ENCODE data around the gene ASPSCR1.

ASPSCR1 gene

DNA sequence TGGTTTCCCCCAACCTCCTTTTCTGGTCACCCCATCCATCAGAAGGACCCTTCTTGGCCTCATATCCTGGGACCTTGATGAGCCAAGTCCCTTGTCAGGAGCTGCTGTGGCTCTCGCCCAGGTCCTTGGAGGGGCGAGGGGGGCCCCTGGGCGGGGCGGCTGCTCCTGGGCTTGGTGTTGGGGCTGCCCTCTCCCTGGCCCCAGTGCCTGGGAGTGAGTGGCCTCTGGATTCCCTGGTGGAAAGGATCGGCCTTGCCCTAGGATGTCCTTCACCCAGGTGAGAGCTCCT is 10.2 kb upstream of the ASPSCR1 start:
- no peak for TF ChIP-seq Cebpa-rat (IDR thresholded peaks at IDR 0.05)
- H3K4me1 ChIP-seq: peaks cover 45% of the 10 kb centered on the region
- no peaks in the 10 kb centered on the region for H3K36me3 ChIP-seq
- peak overlapping the region; percentile 82 for H3K27ac ChIP-seq
- H3K9me3 ChIP-seq: no peaks in the 10 kb centered on the region
- H3K4me2 ChIP-seq: peak overlapping the region; percentile 100
- H3K4me3 ChIP-seq: peak overlapping the region; percentile 59
- peaks cover 53% of the 10 kb centered on the region for H3K27me3 ChIP-seq
- peak overlapping the region; percentile 65 for H3K9ac ChIP-seq
- H4K20me1 ChIP-seq: peaks cover 9% of the 10 kb centered on the region

DNA sequence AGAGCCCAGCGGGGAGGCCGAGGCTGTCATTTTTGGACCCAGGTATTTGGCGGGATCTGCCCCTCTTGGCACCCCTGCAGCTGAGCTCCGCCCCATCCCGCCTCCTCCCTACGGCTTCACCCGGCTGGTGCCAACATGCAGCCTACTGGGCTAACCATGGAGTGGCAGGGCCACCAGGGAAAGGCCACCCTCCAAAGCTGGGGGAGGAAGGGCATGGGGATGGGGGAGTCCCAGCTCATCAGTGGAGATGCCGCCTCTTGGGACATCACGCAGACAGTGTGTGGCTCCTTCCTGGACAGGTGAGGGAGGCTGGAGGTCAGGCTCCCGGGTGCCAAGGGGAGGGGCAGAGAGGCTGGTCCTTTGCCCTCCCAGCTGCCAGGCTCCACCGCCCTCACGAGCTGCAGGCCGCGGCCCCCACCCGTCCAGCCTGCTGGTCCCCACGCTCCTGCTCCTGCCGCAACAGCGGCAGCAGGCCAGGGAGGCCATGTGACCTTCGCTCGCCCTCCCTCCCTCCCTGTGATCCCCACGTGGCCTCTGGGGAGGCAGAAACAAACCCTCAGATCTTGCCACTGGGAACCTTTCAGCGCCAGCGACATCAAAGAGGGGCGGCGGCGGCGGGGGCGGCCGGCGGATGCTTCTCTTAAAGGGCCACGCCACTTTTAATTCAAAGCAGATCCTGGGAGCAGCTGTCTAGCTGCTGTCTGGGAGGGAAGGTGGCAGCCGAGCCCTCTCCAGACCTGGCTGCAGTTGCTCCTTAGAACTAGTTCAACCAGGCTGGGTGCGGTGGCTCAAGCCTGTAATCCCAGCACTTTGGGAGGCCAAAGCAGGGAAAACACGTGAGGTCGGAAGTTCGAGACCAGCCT is 9.7 kb upstream of the ASPSCR1 start:
- Histone ChIP-seq H3K4me2 (peak overlapping the region; percentile 100), H3K4me3 (peak overlapping the region; percentile 59), H3K27me3 (peaks cover 47% of the 10 kb centered on the region), H3K36me3 (no peaks in the 10 kb centered on the region), H3K9me3 (peaks cover 3% of the 10 kb centered on the region; the same call in 1 of the 2 replicates), H4K20me1 (peaks cover 4% of the 10 kb centered on the region; the same call in 1 of the 2 replicates), H3K27ac (peak overlapping the region; percentile 82), H3K4me1 (peaks cover 45% of the 10 kb centered on the region), H3K9ac (peak overlapping the region; percentile 65)
- TF ChIP-seq Cebpa-rat (IDR thresholded peaks at IDR 0.05): no peak

DNA sequence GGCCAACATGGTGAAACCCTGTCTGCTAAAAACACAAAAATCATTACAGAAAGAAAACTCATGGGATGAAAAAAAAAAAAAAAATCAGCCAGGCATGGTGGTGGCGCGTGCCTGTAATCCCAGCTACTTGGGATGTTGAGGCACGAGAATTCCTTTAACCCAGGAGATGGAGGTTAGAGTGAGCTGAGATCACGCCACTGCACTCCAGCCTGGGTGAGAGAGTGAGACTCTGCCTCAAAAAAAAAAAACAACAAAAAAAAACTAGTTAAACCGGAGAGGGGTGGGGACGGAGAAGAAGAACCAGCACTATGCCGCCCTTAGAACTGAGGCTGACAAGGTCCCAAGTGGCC is 9.1 kb upstream of the ASPSCR1 start:
- peaks cover 4% of the 10 kb centered on the region; the same call in 1 of the 2 replicates for H4K20me1 ChIP-seq
- no peak for TF ChIP-seq Cebpa-rat (IDR thresholded peaks at IDR 0.05)
- no peak overlapping the region for H3K9ac ChIP-seq
- H3K27me3 ChIP-seq: peaks cover 41% of the 10 kb centered on the region
- H3K4me1 ChIP-seq: peaks cover 45% of the 10 kb centered on the region
- H3K4me3 ChIP-seq: no peak overlapping the region
- H3K4me2 ChIP-seq: peak overlapping the region; percentile 100
- no peaks in the 10 kb centered on the region for H3K36me3 ChIP-seq
- peaks cover 8% of the 10 kb centered on the region for H3K9me3 ChIP-seq
- no peak overlapping the region for H3K27ac ChIP-seq

DNA sequence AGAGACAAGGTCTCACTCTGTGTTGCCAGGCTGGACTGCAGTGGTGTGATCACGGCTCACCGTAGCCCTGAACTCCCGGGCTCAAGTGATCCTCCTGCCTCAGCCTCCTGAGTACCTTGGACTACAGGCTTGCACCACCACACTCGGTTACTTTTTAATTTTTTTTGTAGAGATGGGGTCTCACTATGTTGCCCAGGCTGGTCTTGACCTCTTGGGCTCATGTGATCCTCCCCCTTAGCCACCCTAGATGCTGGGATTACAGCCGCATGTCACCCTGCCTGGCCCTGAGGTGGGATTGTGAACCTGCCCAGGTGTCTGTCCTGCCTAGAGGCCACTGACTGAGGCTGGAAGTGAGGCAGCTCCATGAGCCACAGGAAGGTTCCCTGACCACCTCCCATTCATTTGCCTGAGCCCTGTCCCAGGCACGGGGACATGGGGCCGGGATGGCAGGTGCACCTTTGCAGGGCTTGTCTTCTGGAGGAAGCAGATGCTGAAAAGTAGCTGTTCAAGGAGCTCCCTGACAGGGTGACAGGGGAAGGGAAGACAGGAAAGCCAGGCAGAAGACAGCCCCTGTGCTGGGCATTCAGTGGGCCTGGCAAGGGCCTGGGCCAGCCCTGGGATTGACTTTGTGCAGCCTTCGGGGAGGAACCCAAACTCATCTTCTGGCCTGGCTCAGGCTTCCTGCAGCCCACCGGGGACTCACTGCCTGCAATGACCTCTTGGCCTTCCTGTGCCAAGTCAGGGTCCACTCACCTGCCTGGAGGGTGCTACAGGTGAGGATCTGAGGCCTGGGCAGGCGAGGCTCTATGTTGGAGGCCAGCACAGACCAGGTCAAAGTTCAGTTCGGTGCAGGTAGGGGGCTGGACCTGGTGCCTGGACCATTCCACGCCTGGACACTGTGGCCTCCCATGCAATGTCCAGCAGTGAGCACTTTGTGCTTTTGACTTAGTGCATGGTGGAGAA is 8.3 kb upstream of the ASPSCR1 start:
- Histone ChIP-seq H3K36me3 (no peaks in the 10 kb centered on the region), H4K20me1 (peaks cover 2% of the 10 kb centered on the region; the same call in 1 of the 2 replicates), H3K9me3 (peaks cover 16% of the 10 kb centered on the region), H3K9ac (no peak overlapping the region), H3K4me1 (peaks cover 45% of the 10 kb centered on the region), H3K4me3 (no peak overlapping the region), H3K27ac (no peak overlapping the region), H3K4me2 (peak overlapping the region; percentile 100), H3K27me3 (peaks cover 34% of the 10 kb centered on the region)
- no peak for TF ChIP-seq Cebpa-rat (IDR thresholded peaks at IDR 0.05)

DNA sequence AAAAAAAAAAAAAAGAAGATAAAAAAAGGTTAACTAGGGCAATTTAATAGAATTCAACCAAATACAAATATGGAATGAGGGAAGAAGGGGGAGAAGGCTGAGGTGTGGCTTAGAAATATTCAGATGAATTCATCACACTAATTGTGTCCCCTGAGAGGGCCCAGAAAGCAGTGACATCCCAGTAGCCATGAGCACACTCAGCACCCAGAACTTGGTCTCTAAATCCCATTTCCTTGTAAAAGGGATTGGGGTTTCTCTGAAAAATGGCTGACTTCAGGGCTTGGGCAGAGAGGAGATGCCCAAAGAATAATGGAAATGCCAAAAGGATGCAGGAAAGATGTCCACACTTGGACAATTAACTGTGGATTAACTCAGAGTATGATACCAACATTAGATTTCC is 4.0 kb upstream of the ASPSCR1 start:
- Histone ChIP-seq H3K4me1 (peaks cover 32% of the 10 kb centered on the region), H3K9ac (no peak overlapping the region), H4K20me1 (peaks cover 5% of the 10 kb centered on the region), H3K4me2 (no peak overlapping the region), H3K27ac (no peak overlapping the region), H3K27me3 (peaks cover under 1% of the 10 kb centered on the region), H3K4me3 (no peak overlapping the region), H3K36me3 (no peaks in the 10 kb centered on the region), H3K9me3 (peaks cover 17% of the 10 kb centered on the region)
- no peak for TF ChIP-seq Cebpa-rat (IDR thresholded peaks at IDR 0.05)

DNA sequence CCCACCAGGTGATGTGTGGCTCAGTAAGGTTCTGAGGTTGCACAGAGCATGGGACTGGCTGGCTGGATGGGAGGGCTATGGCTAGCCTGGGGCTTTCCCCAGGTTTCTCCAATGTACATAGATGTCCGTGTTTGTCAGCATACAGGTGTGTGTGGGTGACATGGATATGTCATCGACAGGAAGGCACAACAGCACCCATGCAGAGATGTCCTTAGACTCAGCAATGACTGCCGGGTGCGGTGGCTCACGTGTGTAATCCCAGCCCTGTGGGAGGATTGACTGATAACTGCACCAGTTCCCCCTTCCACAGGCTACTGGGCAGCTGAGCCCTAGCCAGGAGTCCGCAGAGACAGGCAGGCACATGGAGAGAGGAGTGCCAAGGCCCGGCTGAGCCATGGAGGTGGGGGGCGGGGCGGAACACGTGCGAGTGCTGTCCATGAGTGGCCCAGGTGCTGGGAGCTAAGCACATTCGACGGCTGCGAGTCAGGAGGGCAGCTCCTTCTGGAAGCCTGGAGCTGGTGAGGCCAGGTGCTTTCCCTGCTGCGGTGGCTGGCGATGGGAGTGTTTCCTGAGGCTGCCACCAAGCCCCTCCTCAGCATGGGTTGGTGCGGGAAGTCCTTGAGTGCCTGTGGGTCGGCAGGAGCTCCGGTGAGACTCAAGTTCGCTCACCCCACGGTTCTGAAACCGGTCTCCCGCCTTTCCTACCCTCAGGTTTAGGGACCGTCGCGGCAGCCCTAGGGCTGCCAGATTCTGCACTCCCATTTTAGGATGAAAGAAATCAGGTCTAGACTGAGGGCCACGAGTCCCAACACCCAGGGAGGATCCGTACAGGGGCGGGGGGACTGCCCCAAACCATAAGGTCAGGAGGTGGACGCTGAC is 858 bp upstream of the ASPSCR1 start:
- peaks cover 36% of the 10 kb centered on the region for H4K20me1 ChIP-seq
- H3K9ac ChIP-seq: peak overlapping the region; percentile 94
- H3K4me1 ChIP-seq: peaks cover 44% of the 10 kb centered on the region
- H3K9me3 ChIP-seq: peaks cover 17% of the 10 kb centered on the region
- H3K27ac ChIP-seq: peak overlapping the region; percentile 98
- H3K27me3 ChIP-seq: peaks cover 27% of the 10 kb centered on the region
- TF ChIP-seq Cebpa-rat (IDR thresholded peaks at IDR 0.05): no peak
- peak overlapping the region; percentile 81 for H3K4me3 ChIP-seq
- peak overlapping the region; percentile 99 for H3K4me2 ChIP-seq
- 0 out of 2 replicates have a peak, but pooled peaks cover 4% of the 10 kb centered on the region for H3K36me3 ChIP-seq

DNA sequence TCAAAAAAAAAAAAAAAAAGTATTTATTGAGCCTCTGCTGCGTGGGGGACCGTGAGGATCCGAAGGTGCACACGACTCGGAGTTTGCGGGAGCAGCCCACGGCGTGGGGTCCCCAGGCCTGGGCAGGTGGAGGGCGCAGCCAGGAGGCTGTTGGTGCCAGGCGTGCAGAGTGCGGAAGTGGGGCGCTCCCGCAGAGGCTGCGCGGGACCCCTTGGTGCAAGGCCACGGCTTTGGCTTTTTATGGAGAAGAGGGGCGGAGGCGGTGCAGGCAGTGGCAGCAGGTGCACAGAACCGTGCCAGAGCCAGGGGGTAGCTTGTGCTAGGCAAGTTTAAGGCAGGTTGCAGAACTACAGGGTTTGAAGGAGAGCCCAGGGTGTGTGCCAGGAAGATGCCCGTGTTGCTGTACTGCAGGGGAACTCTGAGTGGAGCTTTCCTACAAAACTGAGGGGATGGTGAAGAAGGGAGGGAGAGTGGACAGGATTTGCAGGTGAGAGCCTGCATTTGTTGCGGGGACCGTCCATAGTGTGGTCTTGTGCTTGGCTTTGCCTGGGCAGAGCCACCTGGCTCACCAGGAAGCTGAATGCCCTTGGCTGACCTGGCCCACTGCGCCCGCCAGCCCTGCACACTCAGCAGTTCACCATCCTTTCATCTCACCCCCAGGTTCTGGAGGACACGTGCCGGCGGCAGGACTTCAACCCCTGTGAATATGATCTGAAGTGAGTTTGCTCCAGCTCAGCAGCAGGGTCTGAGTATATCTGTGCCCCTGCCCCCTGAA is 1.3 kb downstream of the ASPSCR1 start:
- Histone ChIP-seq H3K4me2 (peak overlapping the region; percentile 99), H4K20me1 (peaks cover 55% of the 10 kb centered on the region), H3K9me3 (peaks cover 5% of the 10 kb centered on the region), H3K27me3 (peaks cover 44% of the 10 kb centered on the region), H3K9ac (no peak overlapping the region), H3K27ac (no peak overlapping the region), H3K4me3 (peak overlapping the region; percentile 81; the same call in 1 of the 2 replicates), H3K36me3 (peaks cover 5% of the 10 kb centered on the region; the same call in 1 of the 2 replicates), H3K4me1 (peaks cover 65% of the 10 kb centered on the region)
- TF ChIP-seq Cebpa-rat (IDR thresholded peaks at IDR 0.05): no peak

DNA sequence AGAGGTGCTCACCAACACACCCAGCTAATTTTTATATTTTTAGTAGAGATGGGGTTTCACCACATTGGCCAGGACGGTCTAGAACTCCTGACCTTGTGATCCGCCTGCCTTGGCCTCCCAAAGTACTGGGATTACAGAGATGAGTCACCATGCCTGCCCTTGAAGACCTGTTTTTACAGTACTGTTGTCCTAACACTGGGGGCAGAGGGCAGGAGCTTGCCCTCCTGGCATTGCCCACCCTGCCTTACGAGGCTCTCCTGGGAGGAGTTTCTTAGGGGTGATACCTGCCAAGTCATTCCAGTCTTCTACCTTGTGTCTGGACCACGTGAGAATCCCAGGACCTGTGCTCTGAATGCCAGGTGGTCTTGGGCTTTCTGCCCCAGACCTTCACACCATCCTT is 2.7 kb downstream of the ASPSCR1 start:
- Histone ChIP-seq H3K36me3 (peaks cover 19% of the 10 kb centered on the region), H3K9ac (no peak overlapping the region), H3K4me2 (peak overlapping the region; percentile 68)

More for the DNA sequence above, 2.7 kb downstream of the ASPSCR1 start:
- TF ChIP-seq Cebpa-rat (IDR thresholded peaks at IDR 0.05): no peak
- Histone ChIP-seq H3K4me3 (no peak overlapping the region), H3K27ac (no peak overlapping the region), H4K20me1 (peaks cover 59% of the 10 kb centered on the region), H3K9me3 (no peaks in the 10 kb centered on the region), H3K4me1 (peaks cover 72% of the 10 kb centered on the region), H3K27me3 (peaks cover 44% of the 10 kb centered on the region)
